NOMO-1 treated with DMSO at 0.1 percent for 48 hours (cell line): ENCODE measurements around the gene DENND1A.
"Not testable (repeated sequence)": the region's sequence is repeated elsewhere in the genome, so short reads cannot be mapped to it uniquely, and the experiment has no call there.

Source experiments
- DNase-seq: peaks from one replicate; lab custom pipeline; 2025; ENCODE audit not compliant: unreplicated experiment; lab: John Stamatoyannopoulos, UW

The DENND1A gene

DNA sequence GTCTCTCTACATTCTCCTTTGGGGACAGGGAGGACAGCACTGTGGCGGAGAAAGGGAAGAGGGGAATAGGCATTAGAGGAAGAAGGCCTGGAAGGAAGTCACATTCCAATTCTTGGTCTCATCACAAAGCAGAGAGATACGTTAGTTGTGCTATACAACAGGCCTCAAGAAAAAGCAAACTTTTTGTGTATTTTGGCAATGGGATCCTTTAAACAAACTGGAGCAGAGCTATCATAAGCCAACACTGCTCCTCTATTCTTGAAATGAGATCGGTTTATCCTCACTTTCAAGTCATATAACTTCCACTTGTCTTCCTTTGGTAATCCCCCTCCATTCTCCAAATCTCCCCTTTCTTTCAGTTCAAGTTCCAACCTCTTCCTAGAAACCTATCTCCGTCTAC, 6.5 kb downstream of the DENND1A start:
- DNase-seq, result no peak

DNA sequence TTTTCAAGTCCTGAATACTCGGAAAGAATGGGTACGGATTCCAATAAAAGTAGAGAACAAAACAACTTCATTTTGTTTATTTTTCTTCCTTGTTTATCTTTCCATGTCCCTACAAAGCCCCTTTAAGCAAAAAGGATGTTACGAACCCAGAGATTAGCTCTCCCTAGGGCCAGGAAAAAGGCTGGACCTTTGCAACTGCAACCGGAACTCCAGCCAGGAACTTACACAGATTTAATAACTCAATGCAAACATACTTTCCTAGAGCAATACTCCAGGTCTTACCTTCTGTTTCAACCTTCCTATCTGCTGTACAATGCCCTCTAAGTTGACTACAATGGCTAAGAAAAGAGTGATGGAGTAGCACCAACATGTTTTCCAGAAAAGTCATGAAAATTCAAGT, 7.0 kb downstream of the DENND1A start:
- DNase-seq, result no peak

- no peak for DNase-seq
These were observed 7.5 kb downstream of the DENND1A start for GRCh38 chr9:123922431-123922830.

GRCh38 chr9:123914517-123915196, 15.3 kb downstream of the DENND1A start:
- no peak for DNase-seq

DNA sequence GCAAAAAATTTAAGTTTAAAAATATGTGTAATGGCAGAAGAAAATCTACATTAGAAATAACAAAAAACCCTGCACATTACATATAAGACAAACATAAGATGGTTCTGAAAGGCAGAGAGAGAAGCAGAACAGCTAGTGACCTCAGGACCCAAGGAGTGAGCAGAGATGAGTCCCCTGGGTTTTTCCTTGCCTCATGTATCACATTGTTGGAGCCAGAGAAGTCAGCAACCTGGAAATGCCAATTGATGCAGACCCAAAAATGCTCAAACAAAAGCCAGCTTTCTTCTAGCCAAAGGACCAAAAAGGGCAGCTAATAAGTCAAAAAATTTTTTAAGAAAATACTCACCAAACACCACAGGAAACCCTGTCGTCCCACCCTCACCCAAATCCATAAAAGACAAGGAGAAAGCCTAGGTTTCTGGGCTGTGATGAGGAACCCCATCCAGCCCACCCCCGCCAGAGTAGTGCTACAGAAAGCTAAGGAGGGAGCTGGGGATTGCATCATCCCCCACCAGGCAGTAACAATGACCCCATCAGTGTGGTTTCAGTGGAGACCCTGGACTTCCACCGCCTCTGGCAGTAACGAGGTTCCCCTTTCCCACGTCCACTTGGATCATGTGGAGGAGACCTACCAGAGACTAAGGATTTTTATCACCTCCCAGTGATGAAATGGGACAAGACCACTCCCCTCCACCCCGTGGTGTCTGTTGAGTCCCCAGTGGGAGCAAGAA, 17.6 kb downstream of the DENND1A start:
- peak; percentile 24 for DNase-seq

- no peak for DNase-seq
These were observed 18.9 kb downstream of the DENND1A start for GRCh38 chr9:123911024-123911423.

- not testable (repeated sequence) for DNase-seq
These were observed 20.7 kb downstream of the DENND1A start for GRCh38 chr9:123909192-123909591.

DNA sequence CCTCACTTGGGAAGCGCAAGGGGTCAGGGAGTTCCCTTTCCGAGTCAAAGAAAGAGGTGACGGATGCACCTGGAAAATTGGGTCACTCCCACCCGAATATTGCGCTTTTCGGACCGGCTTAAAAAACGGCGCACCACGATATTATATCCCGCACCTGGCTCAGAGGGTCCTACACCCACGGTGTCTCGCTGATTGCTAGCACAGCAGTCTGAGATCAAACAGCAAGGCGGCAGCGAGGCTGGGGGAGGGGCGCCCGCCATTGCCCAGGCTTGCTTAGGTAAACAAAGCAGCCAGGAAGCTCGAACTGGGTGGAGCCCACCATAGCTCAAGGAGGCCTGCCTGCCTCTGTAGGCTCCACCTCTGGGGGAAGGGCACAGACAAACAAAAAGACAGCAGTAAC, 26.4 kb downstream of the DENND1A start:
- not testable (repeated sequence) for DNase-seq

DNA sequence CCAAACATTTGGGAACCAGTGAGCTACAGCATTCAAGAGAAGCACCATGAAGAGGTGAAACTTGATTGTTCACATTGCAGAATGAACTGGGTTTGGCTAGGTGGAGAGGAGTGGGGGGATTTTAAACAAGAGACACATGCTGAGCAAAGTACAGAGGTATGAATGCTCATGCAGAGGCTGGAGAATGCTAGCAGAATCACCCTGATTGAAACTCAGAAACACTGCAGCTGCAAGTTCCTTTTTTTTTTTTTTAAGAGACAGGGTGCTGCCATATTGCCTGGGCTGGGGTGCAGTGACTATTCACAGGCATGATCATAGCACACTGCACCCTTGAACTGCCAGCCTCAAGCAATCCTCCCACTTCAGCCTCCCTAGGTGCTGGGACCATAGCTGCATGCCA, 35.1 kb downstream of the DENND1A start:
- no peak for DNase-seq

- no peak for DNase-seq
These were observed 36.0 kb downstream of the DENND1A start for GRCh38 chr9:123893831-123894460.

GRCh38 chr9:123893115-123893514, 36.8 kb downstream of the DENND1A start:
- no peak for DNase-seq

DNA sequence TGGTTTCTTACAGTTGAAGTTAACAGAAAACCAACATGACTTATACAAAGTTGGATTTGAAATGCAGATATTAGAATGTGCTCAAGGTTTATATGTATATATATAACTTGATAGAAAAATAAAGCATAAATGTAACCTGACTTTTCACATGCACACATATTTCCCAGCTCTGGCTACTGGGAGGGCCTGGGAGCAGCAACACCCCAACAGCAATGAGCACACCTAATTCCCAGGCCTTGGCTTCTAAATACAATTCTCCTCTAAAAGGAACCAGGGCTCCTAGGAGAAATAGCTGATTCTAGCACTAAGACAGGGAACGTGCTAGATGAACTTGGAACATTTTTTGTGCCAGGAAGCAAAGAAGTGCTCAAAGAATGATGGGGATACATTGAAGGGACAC, 42.1 kb downstream of the DENND1A start:
- no peak for DNase-seq

- not testable (repeated sequence) for DNase-seq
These were observed 44.1 kb downstream of the DENND1A start for GRCh38 chr9:123885834-123886233.

- no peak for DNase-seq
These were observed 46.3 kb downstream of the DENND1A start for GRCh38 chr9:123883634-123884033.

- DNase-seq, result no peak
These were observed 48.3 kb downstream of the DENND1A start for GRCh38 chr9:123881604-123882003.

- DNase-seq, result no peak
These were observed 49.5 kb downstream of the DENND1A start for GRCh38 chr9:123880420-123880819.

GRCh38 chr9:123876750-123877149, 53.2 kb downstream of the DENND1A start:
- DNase-seq, result no peak

DNA sequence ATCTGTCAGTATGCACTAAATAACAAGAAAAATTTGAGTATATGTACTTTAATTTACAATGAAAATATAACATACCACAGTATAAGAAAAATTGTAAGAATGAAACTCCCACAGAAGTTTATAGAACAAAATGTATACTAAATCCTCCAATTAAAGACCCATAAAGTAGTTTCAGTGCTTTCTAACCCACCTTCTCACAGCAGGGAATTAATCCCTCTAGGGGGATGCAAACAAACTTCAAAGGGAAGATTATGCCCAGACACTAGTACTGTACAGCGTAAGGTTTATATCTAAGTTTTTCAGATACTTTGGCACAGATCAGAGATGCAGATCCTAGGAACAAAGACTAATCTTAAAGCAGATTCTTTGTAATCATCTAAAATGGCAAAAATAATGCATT, 57.2 kb downstream of the DENND1A start:
- no peak for DNase-seq

GRCh38 chr9:123871781-123872180, 58.1 kb downstream of the DENND1A start:
- DNase-seq, result no peak

DNA sequence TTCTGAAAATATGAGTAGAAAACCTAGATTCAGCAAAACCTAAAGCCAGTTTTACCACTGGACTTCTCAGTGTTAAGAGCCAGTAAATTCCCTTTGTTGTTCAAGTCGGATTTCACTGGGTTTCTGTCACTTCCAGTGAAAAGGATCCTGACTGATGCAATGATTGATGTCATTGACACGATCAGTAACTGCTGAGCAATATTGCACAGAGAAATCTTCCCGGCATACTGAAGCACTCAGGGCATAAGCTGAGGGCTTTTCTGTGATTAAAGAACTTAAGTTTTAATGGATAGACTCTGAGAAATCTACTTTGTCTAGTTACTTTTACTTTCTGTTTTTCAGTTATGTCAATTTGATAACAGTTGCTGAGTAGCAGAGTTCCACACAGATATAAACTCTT, 61.9 kb downstream of the DENND1A start:
- no peak for DNase-seq

DNA sequence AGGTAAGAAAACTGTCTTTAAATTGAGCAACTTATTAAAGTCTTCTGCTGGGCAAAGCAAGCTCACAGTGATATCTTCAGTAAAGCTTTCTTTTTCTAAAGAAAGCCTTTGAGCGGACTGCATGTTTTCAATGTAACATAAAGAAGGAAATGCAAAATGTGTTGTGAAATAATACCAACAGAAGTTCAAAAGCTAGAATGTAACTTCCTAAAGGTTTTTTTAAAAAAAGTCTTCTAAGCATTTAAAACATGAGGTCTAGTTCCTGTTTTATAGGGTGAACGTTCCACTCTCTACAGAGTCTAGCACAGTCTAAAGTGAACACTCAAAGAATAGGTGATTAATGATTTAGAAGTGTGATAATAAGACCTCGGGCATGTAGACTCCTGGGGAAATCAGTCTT, 62.9 kb downstream of the DENND1A start:
- DNase-seq, result peak; percentile 95

DNA sequence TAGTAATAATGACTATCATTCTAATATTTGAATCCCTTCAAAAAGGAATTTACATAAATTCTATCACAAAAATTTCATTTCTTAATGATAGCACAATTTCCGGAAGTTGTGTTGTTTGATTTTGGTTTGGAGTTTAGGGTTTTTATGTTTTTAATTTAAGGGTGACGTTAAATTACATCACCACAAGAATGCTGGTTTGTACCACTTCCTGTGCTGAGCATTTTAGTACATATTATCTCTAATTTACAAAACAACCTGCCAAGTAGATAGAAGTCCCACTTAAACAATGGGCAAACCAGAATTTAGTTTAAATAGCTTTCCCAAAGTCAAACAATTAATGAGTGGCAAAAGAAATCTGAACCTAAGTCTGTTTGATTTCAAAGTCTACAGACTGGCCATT, 63.4 kb downstream of the DENND1A start:
- DNase-seq, result peak; percentile 40
